ENCODE measurements around the gene KDM3A.

- TF ChIP-seq CTCF (IDR thresholded peaks at IDR 0.05) (no peak), ZFX (IDR thresholded peaks at IDR 0.05; ENCODE audit: borderline replicate concordance) (no peak)
These were observed 42.4 kb upstream of the KDM3A start for GRCh38 chr2:86398500-86399474.
